H9 (cell line): ENCODE data around the gene LMBR1. TPM values are rescaled to one million over a fixed set of nuclear protein-coding genes. Genes with fewer than 3 reads are reported as not detected.

Experiments
- DNase-seq: peaks from one replicate; pipeline ENCODE4 v3.0.0-alpha.2; 2017
- H2AFZ ChIP-seq: one replicate; pipeline ENCODE4 v1.6.1; 2013; ENCODE audit warnings: mild to moderate bottlenecking, low read length, control low read depth, moderate library complexity
- H2AK5ac ChIP-seq: 2 replicates; pipeline ENCODE4 v1.6.1; 2013; ENCODE audit warnings: low read length, control low read depth, mixed read lengths; ENCODE audit not compliant: insufficient read length
- H2BK120ac ChIP-seq: one replicate; pipeline ENCODE4 v1.6.1; 2013; ENCODE audit warnings: low read depth, mild to moderate bottlenecking, low read length, control low read depth, inconsistent platforms; ENCODE audit not compliant: poor library complexity, severe bottlenecking
- H2BK12ac ChIP-seq: 2 replicates; pipeline ENCODE4 v1.6.1; 2013; ENCODE audit warnings: low read length, control low read depth, mixed read lengths, low read depth; ENCODE audit not compliant: insufficient read length
- H2BK15ac ChIP-seq: 2 replicates; pipeline ENCODE4 v1.6.1; 2013; ENCODE audit warnings: low read depth, low read length, control low read depth
- H2BK20ac ChIP-seq: one replicate; pipeline ENCODE4 v1.6.1; 2013; ENCODE audit warnings: low read depth, mild to moderate bottlenecking, low read length, control low read depth, inconsistent platforms; ENCODE audit not compliant: poor library complexity, severe bottlenecking
- H2BK5ac ChIP-seq: 2 replicates; pipeline ENCODE4 v1.6.1; 2013; ENCODE audit warnings: low read length, control low read depth, mixed read lengths; ENCODE audit not compliant: insufficient read length
- H3K14ac ChIP-seq: 2 replicates; pipeline ENCODE4 v1.6.1; 2013; ENCODE audit warnings: low read length, control low read depth; ENCODE audit not compliant: insufficient read depth
- H3K18ac ChIP-seq: 2 replicates; pipeline ENCODE4 v1.6.1; 2013; ENCODE audit warnings: low read depth, mild to moderate bottlenecking, mixed read lengths, low read length, control low read depth; ENCODE audit not compliant: insufficient read length
- H3K23ac ChIP-seq: 2 replicates; pipeline ENCODE4 v1.6.1; 2013; ENCODE audit warnings: low read length, control low read depth, mixed read lengths, low read depth; ENCODE audit not compliant: insufficient read length
- H3K23me2 ChIP-seq: 2 replicates; pipeline ENCODE4 v1.6.1; 2013; ENCODE audit warnings: low read depth, mild to moderate bottlenecking, mixed read lengths, low read length, control low read depth; ENCODE audit not compliant: insufficient read length, poor library complexity, severe bottlenecking
- H3K27ac ChIP-seq: 2 replicates; pipeline ENCODE4 v1.5.1; 2013; ENCODE audit warnings: low read length, control low read depth, mixed read lengths, low read depth; ENCODE audit not compliant: insufficient read length
- H3K27me3 ChIP-seq: 2 replicates; pipeline ENCODE4 v1.6.1; 2013; ENCODE audit warnings: low read length, control low read depth, inconsistent platforms; ENCODE audit not compliant: insufficient read depth
- H3K4ac ChIP-seq: 2 replicates; pipeline ENCODE4 v1.6.1; 2013; ENCODE audit warnings: low read depth, mild to moderate bottlenecking, control low read depth, inconsistent platforms, low read length, moderate library complexity
- H3K4me1 ChIP-seq: 2 replicates; pipeline ENCODE4 v1.6.1; 2013; ENCODE audit warnings: low read length, control low read depth, inconsistent platforms; ENCODE audit not compliant: insufficient read depth
- H3K4me2 ChIP-seq: 2 replicates; pipeline ENCODE4 v1.6.1; 2013; ENCODE audit warnings: low read length, control low read depth, mixed read lengths; ENCODE audit not compliant: insufficient read length, insufficient read depth
- H3K56ac ChIP-seq: 2 replicates; pipeline ENCODE4 v1.6.1; 2013; ENCODE audit warnings: low read depth, mild to moderate bottlenecking, mixed read lengths, low read length, control low read depth; ENCODE audit not compliant: insufficient read length
- H3K79me1 ChIP-seq: 2 replicates; pipeline ENCODE4 v1.6.1; 2013; ENCODE audit warnings: low read depth, mild to moderate bottlenecking, moderate library complexity, low read length, control low read depth, inconsistent platforms; ENCODE audit not compliant: insufficient read depth, poor library complexity, severe bottlenecking
- H3K79me2 ChIP-seq: 2 replicates; pipeline ENCODE4 v1.6.1; 2013; ENCODE audit warnings: low read length, control low read depth, inconsistent platforms; ENCODE audit not compliant: insufficient read depth
- H3K9ac ChIP-seq: 2 replicates; pipeline ENCODE4 v1.6.1; 2013; ENCODE audit warnings: low read length, control low read depth, mixed read lengths; ENCODE audit not compliant: insufficient read length; ENCODE audit errors: extremely low read depth
- H3K9me3 ChIP-seq: one replicate; pipeline ENCODE4 v1.6.1; 2013; ENCODE audit warnings: low read depth, low read length, inconsistent platforms; ENCODE audit not compliant: control insufficient read depth
- H3T11ph ChIP-seq: one replicate; pipeline ENCODE4 v1.6.1; 2013; ENCODE audit warnings: mild to moderate bottlenecking, low read length, control low read depth, inconsistent platforms
- H4K20me1 ChIP-seq: one replicate; pipeline ENCODE4 v1.6.1; 2013; ENCODE audit not compliant: control insufficient read depth, insufficient read length, insufficient read depth
- H4K5ac ChIP-seq: 2 replicates; pipeline ENCODE4 v1.6.1; 2013; ENCODE audit warnings: low read depth, mild to moderate bottlenecking, mixed read lengths, low read length, control low read depth; ENCODE audit not compliant: insufficient read length
- H4K8ac ChIP-seq: replicated peaks from 2 replicates; pipeline ENCODE4 v1.6.1; 2013; ENCODE audit warnings: low read length, control low read depth, mixed read lengths, low read depth; ENCODE audit not compliant: insufficient read length
- H4K91ac ChIP-seq: 2 replicates; pipeline ENCODE4 v1.6.1; 2013; ENCODE audit warnings: low read depth, mild to moderate bottlenecking, moderate library complexity, mixed read lengths, low read length, control low read depth; ENCODE audit not compliant: insufficient read length
- H3K27ac Mint-ChIP-seq, 3 experiments: 2 replicates in 2 of 3; 3 replicates in 1 of 3; pipeline ENCODE4 v1.8.0; 2020 to 2021; ENCODE audit warnings: mixed read lengths in 3 of 3, mild to moderate bottlenecking in 1 of 3, moderate library complexity in 1 of 3
- H3K27me3 Mint-ChIP-seq: 2 replicates; pipeline ENCODE4 v1.8.0; 2021; ENCODE audit warnings: low read depth, mild to moderate bottlenecking, moderate library complexity, mixed read lengths
- H3K36me3 Mint-ChIP-seq, 3 experiments: 2 replicates in 2 of 3; 3 replicates in 1 of 3; pipeline ENCODE4 v1.8.0; 2020 to 2021; ENCODE audit warnings: low read depth in 3 of 3, mixed read lengths in 3 of 3; ENCODE audit not compliant: insufficient read depth in 1 of 3
- H3K4me1 Mint-ChIP-seq, 2 experiments: 2 replicates each; pipeline ENCODE4 v1.8.0; 2020; ENCODE audit warnings: mixed read lengths in 2 of 2
- H3K4me3 Mint-ChIP-seq, 2 experiments: 2 replicates in 1 of 2; 3 replicates in 1 of 2; pipeline ENCODE4 v1.8.0; 2020 to 2021; ENCODE audit warnings: mild to moderate bottlenecking in 2 of 2, mixed read lengths in 2 of 2, moderate library complexity in 1 of 2
- H3K9me3 Mint-ChIP-seq, 2 experiments: 2 replicates in 1 of 2; 3 replicates in 1 of 2; pipeline ENCODE4 v1.8.0; 2020; ENCODE audit warnings: mild to moderate bottlenecking in 2 of 2, mixed read lengths in 2 of 2, moderate library complexity in 1 of 2
- WGBS: extraction: QIAGEN DNeasy Blood & Tissue Kit; methylation state at CpG from one replicate; pipeline ENCODE4 v1.1.7; 2013; ENCODE audit warnings: missing lambda C conversion rate, low lambda C conversion rate, mixed read lengths; ENCODE audit not compliant: insufficient read length; ENCODE audit errors: extremely low coverage; 5-methylcytosine and 5-hydroxymethylcytosine counted together
- total RNA-seq: library from RNA; stranded (reverse); gene quantifications from 2 replicates; pipeline ENCODE4 v1.2.1, GENCODE V29; 2021
- TF ChIP-seq, protein P1 (sequence below): fragments of 200-600 bp; sonication (generic); conservative IDR thresholded peaks from 3 replicates; pipeline ENCODE4 v1.8.0; 2021; ENCODE audit warnings: antibody characterized with exemption, mild to moderate bottlenecking

The LMBR1 gene
- total RNA-seq, 1 experiment from 2014 or later, result 62.3 TPM

DNA sequence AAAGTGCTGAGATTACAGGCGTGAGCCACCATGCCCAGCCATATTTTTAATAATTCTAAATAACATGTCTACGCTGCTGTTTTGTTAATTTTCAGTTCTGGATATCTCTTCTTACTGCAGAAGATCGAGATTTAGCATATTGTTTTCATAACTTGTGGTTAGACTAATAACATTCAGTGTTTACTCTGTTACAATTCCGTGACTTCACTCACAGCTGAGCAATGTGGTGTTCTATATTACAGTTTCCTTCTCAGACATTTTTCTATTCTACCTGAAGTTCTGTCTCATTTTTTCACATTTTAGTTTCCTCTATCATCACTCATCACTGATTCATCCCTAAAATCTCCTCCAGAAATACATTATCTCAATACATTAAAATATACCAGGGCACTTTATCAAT lies 241.5 kb downstream of the LMBR1 start:
- Histone ChIP-seq H2AFZ (no peak overlapping the region), H3K23ac (no peak overlapping the region), H3K27me3 (no peaks in the 10 kb centered on the region), H4K5ac (no peak overlapping the region), H3K18ac (no peak overlapping the region), H3K56ac (no peak overlapping the region), H2BK12ac (no peak overlapping the region), H2BK15ac (no peak overlapping the region), H3K4me1 (no peaks in the 10 kb centered on the region), H3K79me1 (no peaks in the 10 kb centered on the region), H3K4me2 (no peak overlapping the region), H4K91ac (no peak overlapping the region), H2BK20ac (no peak overlapping the region), H3K4ac (no peak overlapping the region), H4K8ac (no peak overlapping the region), H3K9ac (no peak overlapping the region), H3T11ph (no peak overlapping the region), H3K9me3 (no peaks in the 10 kb centered on the region), H3K27ac (no peak overlapping the region), H2AK5ac (no peak overlapping the region), H3K23me2 (no peaks in the 10 kb centered on the region), H3K79me2 (no peaks in the 10 kb centered on the region), H2BK120ac (no peak overlapping the region), H4K20me1 (no peaks in the 10 kb centered on the region), H2BK5ac (no peak overlapping the region), H3K14ac (no peak overlapping the region)
- Mint-ChIP-seq H3K9me3 (peaks cover 6 to 25% of the 10 kb centered on the region in 2 experiments; a peak in 4 of 5 replicates), H3K36me3 (peaks cover 3 to 33% (median 4%) of the 10 kb centered on the region in 3 experiments; a peak in 5 of 7 replicates), H3K27me3 (peaks cover 2% of the 10 kb centered on the region; the same call in 1 of the 2 replicates), H3K4me1 (peaks cover 9 to 16% of the 10 kb centered on the region in 2 experiments), H3K4me3 (no peak overlapping the region), H3K27ac (no peak overlapping the region)
- no peak for DNase-seq
- no CpG with 5 or more reads among the region's 4 CpGs for WGBS
- TF ChIP-seq, protein P1, sequence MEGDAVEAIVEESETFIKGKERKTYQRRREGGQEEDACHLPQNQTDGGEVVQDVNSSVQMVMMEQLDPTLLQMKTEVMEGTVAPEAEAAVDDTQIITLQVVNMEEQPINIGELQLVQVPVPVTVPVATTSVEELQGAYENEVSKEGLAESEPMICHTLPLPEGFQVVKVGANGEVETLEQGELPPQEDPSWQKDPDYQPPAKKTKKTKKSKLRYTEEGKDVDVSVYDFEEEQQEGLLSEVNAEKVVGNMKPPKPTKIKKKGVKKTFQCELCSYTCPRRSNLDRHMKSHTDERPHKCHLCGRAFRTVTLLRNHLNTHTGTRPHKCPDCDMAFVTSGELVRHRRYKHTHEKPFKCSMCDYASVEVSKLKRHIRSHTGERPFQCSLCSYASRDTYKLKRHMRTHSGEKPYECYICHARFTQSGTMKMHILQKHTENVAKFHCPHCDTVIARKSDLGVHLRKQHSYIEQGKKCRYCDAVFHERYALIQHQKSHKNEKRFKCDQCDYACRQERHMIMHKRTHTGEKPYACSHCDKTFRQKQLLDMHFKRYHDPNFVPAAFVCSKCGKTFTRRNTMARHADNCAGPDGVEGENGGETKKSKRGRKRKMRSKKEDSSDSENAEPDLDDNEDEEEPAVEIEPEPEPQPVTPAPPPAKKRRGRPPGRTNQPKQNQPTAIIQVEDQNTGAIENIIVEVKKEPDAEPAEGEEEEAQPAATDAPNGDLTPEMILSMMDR, result no peak
